Mesothelial cell of epicardium (in vitro differentiated cells): ENCODE measurements around the gene RSL1D1. TPM values are rescaled to one million over a fixed set of nuclear protein-coding genes. Genes with fewer than 3 reads are reported as not detected.
"Not testable (repeated sequence)": the region's sequence is repeated elsewhere in the genome, so short reads cannot be mapped to it uniquely, and the experiment has no call there.

Experiments
- DNase-seq, 2 experiments: peaks; one replicate each; pipeline ENCODE4 v3.0.0; 2021; ENCODE audit warnings: low spot score in 2 of 2; ENCODE audit not compliant: unreplicated experiment in 2 of 2
- H3K27ac Mint-ChIP-seq: 2 replicates; pipeline ENCODE4 v1.8.0; 2021; ENCODE audit warnings: mixed read lengths
- H3K27me3 Mint-ChIP-seq: 2 replicates; pipeline ENCODE4 v1.8.0; 2021; ENCODE audit warnings: low read depth, mixed read lengths
- H3K36me3 Mint-ChIP-seq: 2 replicates; pipeline ENCODE4 v1.8.0; 2021; ENCODE audit warnings: mixed read lengths
- H3K4me1 Mint-ChIP-seq: 2 replicates; pipeline ENCODE4 v1.8.0; 2021; ENCODE audit warnings: mixed read lengths
- H3K4me3 Mint-ChIP-seq: 2 replicates; pipeline ENCODE4 v1.8.0; 2021; ENCODE audit warnings: mild to moderate bottlenecking, moderate library complexity, mixed read lengths
- H3K9me3 Mint-ChIP-seq: 2 replicates; pipeline ENCODE4 v1.8.0; 2021; ENCODE audit warnings: mixed read lengths
- total RNA-seq: library from RNA; stranded (reverse); gene quantifications from 3 replicates; pipeline ENCODE4 v1.2.1, GENCODE V29; 2021
- TF ChIP-seq, protein P1 (sequence below): fragments of 200-600 bp; sonication (generic); IDR thresholded peaks from one replicate; pipeline ENCODE4 v1.5.0; 2021; ENCODE audit warnings: antibody characterized with exemption; ENCODE audit not compliant: unreplicated experiment

The RSL1D1 gene
- total RNA-seq, 1 donor from 2014 or later, result 176 TPM

DNA sequence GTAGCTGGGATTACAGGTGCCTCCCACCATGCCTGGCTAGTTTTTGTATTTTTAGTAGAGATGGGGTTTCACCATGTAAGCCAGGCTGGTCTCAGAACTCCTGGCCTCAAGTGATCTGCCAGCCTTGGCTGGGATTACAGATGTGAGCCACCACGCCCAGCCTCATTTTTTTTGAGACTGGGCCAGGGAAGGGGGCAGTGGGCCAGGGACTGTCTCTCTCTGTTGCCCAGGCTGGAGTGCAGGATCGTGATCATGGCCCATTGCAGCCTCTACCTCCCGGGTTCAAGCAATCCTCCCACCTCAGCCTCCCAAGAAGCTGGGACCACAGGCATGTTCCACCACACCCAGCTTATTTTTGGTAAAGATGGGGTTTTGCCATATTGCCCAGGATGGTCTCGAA is 16.0 kb downstream of the RSL1D1 start:
- Mint-ChIP-seq H3K9me3 (no peaks in the 10 kb centered on the region), H3K36me3 (peaks cover 26% of the 10 kb centered on the region), H3K4me1 (peaks cover 11% of the 10 kb centered on the region), H3K27ac (no peak overlapping the region), H3K27me3 (no peaks in the 10 kb centered on the region), H3K4me3 (no peak overlapping the region)
- TF ChIP-seq, protein P1, sequence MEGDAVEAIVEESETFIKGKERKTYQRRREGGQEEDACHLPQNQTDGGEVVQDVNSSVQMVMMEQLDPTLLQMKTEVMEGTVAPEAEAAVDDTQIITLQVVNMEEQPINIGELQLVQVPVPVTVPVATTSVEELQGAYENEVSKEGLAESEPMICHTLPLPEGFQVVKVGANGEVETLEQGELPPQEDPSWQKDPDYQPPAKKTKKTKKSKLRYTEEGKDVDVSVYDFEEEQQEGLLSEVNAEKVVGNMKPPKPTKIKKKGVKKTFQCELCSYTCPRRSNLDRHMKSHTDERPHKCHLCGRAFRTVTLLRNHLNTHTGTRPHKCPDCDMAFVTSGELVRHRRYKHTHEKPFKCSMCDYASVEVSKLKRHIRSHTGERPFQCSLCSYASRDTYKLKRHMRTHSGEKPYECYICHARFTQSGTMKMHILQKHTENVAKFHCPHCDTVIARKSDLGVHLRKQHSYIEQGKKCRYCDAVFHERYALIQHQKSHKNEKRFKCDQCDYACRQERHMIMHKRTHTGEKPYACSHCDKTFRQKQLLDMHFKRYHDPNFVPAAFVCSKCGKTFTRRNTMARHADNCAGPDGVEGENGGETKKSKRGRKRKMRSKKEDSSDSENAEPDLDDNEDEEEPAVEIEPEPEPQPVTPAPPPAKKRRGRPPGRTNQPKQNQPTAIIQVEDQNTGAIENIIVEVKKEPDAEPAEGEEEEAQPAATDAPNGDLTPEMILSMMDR, result no peak
- no peak for DNase-seq

DNA sequence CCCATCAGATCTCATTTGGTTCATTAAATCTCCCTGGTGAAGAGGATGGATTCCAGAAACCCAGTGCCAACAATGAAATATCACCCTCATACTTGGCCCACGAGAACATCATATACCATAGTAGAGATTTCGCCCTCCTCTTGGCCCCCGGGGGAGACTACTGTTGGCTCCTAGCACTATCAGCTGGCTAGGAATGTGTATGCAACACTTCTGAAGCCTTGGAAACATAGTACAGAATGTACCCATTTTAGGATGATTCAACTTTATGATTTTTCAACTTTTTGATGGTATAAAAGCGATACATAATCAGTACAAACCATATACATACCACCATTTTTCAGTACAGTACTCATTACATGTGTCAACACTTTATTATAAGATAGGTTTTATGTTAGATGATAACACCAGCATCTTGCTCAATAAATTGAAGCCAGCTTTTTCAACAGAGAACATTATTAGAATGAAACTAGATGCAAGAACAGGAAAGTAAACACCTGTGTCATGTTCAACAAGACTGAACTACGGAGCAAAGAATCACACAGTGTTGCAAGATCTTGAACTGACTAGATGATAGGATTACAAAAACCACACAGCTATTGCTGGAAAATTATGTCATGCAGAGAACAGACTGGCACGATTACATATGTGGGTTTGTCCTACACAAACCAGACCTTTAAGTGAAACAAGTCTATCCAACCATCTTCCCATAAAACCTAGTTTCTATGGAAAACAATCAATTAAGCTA is 17.2 kb downstream of the RSL1D1 start:
- no peak for DNase-seq
- no peak overlapping the region for H3K4me3 Mint-ChIP-seq
- no peak overlapping the region for H3K27ac Mint-ChIP-seq
- TF ChIP-seq, protein P1, result no peak
- no peaks in the 10 kb centered on the region for H3K27me3 Mint-ChIP-seq
- H3K4me1 Mint-ChIP-seq, result peaks cover 11% of the 10 kb centered on the region
- H3K9me3 Mint-ChIP-seq, result no peaks in the 10 kb centered on the region
- peaks cover 17% of the 10 kb centered on the region for H3K36me3 Mint-ChIP-seq

DNA sequence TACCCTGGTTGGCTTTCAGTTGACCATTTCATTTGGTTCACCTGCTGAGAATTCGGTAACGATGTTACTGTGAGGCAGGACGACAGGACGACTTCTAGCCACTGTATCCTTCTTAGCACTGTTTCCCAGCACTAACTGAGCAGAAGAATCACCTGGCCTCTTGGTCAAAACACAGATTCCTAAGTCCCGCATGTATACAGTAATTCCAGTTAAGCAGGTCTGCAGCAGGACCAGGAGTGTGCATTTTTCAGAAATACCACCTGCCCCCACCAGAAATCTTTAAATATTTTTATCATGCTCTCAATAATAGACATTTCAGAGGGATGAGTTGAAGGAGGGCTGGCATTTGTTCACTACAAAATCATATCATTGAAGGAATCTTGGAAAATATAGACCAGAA is 22.6 kb downstream of the RSL1D1 start:
- H3K36me3 Mint-ChIP-seq, result no peaks in the 10 kb centered on the region

DNA sequence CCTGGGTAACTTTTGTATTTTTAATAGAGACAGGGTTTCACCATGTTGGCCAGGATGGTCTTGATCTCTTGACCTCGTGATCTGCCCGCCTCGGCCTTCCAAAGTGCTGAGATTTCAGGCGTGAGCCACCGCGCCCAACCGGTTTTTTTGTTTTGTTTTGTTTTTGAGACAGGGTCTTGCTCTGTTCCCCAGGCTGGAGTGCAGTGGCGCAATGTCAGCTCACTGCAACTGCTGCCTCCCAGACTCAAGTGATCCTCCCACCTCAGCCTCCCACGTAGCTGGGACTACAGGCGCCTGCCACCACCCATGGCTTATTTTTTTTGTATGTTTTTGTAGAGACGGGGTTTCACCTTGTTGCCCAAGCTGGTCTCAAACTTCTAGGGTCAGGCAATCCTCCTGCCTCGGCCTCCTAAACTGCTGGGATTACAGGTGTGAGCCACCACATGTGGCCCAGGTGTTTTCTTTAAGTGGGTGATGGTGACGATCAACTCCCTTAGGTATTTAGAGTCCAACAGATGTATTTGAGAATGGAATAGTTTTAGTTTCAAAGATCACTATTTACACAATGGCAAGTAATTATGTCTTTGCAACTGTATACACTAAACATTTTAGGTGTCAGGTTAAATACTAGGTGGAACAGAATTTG is 25.7 kb downstream of the RSL1D1 start:
- H3K36me3 Mint-ChIP-seq, result not testable (repeated sequence)

More for the DNA sequence above, 22.6 kb downstream of the RSL1D1 start:
- Mint-ChIP-seq H3K27me3 (no peaks in the 10 kb centered on the region), H3K4me1 (peaks cover 7% of the 10 kb centered on the region), H3K27ac (peak overlapping the region; percentile 45), H3K4me3 (no peak overlapping the region), H3K9me3 (no peaks in the 10 kb centered on the region)
- TF ChIP-seq, protein P1, result no peak
- DNase-seq, result no peak

DNA sequence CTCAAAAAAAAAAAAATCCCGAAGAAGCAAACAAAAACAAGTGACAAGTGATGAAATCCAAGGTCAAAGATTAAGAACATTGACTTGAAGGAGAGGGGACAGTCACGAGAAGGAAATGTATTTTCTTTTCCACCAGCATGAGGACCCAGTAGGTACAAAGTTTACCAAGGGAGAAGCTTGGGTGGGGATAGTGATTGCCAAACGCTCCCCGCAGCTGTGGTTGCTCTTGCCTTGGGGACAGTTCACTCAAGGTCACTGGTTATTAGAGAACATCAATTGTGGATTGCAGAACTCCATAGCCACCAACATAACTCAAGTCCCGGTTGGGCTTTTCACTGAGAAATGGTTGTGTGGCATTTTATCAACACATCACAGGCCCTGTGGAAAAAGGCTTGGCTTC is 27.0 kb downstream of the RSL1D1 start:
- DNase-seq, result no peak
- H3K27ac Mint-ChIP-seq, result no peak overlapping the region
- H3K27me3 Mint-ChIP-seq, result no peaks in the 10 kb centered on the region
- peaks cover 7% of the 10 kb centered on the region for H3K4me1 Mint-ChIP-seq
- TF ChIP-seq, protein P1, result no peak
- H3K9me3 Mint-ChIP-seq, result no peaks in the 10 kb centered on the region
- no peak overlapping the region for H3K4me3 Mint-ChIP-seq
- H3K36me3 Mint-ChIP-seq, result no peaks in the 10 kb centered on the region

More for the DNA sequence above, 25.7 kb downstream of the RSL1D1 start:
- DNase-seq, H3K27me3 Mint-ChIP-seq, H3K9me3 Mint-ChIP-seq, H3K4me1 Mint-ChIP-seq, H3K4me3 Mint-ChIP-seq, H3K27ac Mint-ChIP-seq: not testable (repeated sequence)

DNA sequence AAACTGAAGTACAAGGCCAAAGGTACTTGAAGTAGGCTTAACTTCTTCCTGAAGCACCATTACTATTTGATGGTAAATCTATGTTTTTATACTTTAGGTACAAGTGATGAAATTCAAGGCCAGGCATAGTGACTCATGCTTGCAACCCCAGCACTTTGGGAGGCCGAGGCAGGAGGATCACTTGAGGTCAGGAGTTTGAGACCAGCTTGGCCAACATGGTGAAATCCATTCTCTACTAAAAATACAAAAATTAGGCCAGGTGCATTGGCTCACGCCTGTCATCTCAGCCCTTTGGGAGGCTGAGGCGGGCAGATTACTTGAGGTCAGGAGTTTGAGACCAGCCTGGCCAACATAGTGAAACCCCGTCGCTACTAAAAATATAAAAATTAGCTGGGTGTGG is 27.7 kb downstream of the RSL1D1 start:
- H3K27ac Mint-ChIP-seq, result not testable (repeated sequence)

More for the DNA sequence above, 27.7 kb downstream of the RSL1D1 start:
- H3K4me3 Mint-ChIP-seq, DNase-seq, H3K9me3 Mint-ChIP-seq, H3K27me3 Mint-ChIP-seq, H3K36me3 Mint-ChIP-seq, H3K4me1 Mint-ChIP-seq: not testable (repeated sequence)
